Hypothalamus (tissue), 51 donors: ENCODE measurements around the gene DOK7.

Experiments used
- DNase-seq, 51 donors: peaks; one replicate each; lab custom pipeline; 2025; lab: John Stamatoyannopoulos, UW

Gene DOK7

DNA sequence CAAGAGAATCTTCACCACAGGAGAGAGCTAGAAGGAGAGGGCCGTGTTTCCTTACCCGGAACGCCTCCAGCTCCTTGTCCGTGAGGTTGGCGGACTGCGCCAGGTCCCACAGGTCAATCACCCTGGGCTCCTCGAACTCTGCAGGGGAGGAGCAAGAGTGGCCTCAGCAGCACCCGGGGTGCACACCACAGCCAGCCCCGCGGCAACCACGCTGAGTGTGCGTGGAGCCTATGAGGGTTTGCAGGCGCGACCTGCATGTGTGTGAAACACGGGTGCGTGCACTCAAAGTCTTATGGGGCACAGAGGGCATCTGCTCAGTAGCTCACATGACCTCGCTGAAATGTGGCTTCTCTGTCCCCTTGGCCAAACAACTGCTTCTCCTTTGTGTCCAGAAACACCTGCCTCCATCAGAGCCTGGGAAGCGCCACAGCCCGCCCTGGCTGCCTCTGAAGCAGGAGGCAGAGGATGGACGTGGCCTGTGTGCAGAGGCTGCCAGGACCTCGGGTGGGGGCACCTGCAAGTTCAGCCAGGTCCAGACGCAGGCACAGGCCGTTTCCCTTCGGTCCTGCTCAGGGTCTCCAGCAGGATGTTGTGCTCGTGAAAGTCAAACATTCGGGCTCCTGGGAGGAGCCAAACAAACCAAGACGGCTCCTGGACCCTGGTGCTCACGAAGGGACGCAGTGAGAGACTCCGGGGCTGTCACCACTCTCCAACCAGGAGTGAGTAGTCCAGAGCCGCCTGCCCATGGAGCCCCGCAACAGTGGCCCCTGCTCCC is 53.1 kb downstream of the DOK7 start:
- DNase-seq, result no peak

DNA sequence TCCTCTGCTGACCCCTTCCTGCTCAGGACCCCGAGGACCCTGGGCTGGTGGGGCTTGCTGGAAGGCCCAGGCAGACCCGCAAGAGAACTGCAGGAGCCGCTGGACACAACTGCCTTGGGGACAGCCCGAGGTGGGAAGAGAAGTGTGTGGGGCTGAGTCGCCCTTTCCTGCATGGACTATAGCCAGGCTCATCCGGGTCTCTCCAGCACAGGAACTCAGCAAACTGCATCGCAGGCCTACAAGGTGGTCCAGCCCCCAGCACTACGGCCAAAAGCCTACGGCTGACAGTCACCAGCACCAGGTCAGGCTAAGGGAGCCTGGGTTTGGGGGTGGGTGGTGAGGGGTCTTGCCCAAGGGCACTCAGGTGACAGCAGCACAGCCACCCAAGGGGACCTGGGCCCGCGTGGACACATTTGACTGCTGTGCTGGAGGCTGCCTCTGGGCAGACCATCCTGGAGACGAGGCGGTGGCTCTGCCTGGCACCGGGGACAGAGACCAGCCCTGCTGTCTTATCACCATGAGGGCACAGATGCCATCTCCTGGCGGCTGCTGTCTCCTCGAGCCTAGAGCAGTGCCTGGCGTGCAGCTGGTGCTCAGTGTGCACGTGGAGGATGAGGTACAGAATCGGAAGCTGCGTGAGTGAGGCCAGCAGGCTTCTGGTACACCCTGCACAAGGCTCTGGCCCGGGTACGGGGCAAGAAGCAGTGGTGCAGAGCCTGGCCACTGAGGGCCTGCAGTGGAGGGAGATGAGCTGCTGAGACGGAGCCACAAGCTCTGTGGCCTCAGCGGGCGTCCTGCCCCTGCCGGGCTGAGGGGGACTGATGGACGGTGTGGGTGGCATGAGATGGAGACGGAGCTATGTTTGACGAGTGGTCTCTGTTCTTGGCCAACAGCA is 54.0 kb downstream of the DOK7 start:
- DNase-seq, result no peak

DNA sequence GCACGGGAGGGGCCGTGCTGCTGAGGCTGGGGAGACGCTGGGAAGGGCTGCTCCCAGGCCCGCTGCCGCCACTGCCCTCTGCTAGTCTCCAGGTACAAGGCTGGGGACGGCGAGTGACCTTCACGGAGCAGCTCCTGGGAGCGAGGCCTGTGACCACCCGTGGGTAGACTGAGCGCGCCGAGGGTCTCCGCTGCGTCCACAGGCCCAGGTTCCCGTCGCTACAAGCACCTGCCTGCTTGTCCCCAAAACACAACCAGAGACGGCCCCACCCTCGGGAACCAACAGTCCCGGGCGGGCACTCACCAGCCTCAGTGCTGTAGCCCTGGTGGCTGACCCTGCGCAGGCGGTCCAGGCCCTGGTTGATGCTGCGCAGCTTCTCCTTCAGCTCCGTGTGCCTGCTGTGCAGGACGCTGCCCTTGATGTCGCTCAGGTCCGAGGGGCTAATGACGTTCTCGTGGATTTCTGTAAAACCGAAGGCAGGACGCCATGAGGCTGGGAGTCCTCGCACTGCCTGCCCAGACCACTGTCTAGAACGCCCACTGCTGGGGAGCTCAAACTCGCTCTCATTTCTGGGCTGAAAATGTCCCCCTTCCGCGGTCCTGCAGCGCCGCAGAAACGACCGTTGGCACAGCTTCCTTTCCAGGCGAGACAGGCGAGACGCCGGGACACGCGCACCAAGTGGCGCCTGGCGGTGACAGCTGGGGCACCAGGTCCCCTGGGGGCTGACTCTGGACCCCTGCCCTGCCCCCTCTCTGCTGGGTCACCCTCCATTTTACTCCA is 54.8 kb downstream of the DOK7 start:
- DNase-seq, result no peak

DNA sequence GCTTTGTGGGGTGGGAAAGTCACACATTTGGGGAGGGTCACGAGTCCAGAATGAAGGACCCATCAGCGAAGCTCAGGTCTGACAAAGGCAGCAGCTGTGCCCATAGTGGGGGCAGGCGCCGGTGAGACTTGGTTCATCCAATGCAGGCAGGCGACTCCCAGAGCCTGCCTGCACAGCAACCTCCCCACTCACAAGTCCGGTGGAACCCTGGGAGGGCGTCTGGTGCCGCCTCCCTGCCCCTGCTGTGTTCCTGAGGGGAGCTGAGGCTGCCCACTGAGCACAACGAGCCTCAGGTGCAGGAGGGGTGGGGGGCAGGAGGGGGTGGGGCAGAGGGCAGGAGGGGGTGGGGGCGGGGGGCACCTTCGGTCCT is 55.4 kb downstream of the DOK7 start:
- no peak for DNase-seq

DNA sequence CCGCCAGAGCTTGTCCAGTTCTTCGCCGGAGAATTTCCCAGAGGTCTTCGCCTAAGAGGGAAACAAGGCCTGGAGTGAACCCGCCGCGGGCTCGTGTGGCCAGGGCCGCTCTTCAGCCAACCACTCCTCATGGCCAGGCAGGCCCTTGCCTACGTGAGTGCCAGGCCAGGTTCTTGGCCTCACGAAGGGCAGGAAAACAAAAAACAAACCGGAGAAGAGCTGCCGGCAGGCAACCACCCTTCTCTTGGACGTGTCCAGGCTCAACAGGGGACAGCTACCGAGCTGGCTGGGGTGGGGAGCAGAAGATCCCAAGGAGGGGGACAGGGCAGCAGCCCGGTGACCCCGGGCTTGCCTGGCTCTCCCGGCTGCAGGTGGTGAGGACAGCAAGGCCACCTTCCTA is 55.8 kb downstream of the DOK7 start:
- no peak for DNase-seq

DNA sequence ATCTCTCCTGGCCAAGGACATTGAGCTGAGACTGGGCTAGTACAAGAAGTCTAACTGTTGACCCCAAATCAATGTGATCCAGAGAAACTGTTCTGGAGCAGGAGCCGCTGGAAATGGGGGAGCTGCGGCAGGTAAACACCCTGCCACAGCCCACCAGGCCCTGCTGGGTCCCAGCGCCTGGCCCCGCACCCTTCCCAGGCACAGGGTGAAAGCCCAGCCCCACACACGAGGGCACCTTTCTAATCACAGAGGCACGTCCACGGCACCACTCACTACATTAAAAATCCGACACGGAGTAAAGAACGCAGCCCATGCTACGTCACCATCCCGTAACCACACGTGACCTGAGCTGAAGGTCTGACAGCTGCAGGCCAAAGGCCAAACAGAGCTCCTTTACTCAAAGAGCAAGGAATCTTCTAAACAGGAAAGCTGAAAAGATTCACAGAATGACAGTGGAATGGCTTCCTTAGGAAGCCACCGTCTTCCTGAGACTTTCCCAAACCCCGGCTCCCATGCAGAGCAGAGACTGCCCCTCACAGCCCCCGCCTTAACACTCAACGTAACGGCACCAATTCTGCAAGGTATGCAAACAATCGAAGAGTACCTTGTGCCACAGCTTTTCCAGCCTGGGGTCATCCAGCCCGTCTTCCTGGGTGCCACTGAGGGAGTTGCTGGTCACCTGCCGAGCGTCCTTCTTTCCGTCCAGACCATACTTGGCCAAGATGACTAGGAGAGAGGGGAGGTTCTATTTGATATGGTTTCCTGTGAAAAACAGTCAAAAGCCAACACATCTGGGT is 56.6 kb downstream of the DOK7 start:
- no peak for DNase-seq

DNA sequence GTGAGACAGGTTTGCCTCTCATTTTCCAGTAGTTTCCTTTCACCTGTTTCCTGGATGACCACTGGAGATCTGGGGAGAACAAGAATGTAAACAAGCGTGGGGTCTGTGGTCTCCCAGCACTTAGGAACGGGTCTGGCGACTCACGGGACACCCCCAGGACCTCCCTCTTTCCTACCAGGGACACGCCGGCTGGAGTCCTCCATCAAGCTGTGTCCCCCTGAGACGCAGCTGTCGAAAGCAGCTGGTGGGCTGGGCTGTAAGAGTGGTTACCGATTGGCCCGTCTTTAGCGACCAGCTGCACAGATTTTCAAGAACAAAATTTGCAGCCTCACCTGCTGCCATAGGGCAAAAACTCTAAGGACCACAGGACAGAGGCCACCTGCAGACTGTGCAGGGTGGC is 57.2 kb downstream of the DOK7 start:
- no peak for DNase-seq

DNA sequence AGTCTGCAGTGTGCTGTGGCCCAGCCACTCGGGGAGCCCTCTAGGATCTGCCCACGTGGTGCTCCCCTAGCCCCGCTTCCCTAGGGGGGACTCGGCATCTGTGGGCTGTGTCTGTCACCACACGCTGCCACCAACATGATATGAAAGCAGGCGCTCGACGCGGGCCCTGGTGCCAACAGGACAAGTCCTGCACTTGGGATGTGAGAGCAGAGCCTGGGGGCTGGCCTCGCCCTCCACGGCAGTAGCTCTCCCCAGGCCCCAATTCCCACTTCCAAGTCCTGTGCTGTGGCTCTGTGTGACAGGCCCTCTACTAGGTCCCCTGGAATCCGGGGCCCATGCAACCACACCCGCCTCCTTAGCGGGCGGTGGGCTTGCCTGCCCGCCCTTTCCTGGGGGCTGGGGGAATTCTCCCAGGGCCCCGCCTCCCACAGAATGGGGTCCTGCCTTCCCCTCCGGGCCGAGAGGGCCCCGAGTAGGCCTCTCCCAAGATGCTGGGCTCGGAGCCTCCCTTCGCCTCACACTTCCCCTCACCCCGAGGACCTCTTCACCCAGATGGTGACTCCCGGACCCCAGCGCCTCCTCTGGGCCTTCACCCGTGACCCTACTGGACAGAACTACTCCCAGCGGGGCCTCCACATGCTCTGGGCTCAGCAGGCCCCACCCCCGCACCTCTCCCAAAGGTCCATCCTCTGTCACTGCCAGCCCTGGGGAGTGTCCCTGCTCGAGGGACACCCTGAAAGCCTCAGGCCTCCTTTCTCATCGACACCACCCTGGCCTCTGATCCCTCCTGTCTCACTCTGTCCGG is 57.9 kb downstream of the DOK7 start:
- no peak for DNase-seq

DNA sequence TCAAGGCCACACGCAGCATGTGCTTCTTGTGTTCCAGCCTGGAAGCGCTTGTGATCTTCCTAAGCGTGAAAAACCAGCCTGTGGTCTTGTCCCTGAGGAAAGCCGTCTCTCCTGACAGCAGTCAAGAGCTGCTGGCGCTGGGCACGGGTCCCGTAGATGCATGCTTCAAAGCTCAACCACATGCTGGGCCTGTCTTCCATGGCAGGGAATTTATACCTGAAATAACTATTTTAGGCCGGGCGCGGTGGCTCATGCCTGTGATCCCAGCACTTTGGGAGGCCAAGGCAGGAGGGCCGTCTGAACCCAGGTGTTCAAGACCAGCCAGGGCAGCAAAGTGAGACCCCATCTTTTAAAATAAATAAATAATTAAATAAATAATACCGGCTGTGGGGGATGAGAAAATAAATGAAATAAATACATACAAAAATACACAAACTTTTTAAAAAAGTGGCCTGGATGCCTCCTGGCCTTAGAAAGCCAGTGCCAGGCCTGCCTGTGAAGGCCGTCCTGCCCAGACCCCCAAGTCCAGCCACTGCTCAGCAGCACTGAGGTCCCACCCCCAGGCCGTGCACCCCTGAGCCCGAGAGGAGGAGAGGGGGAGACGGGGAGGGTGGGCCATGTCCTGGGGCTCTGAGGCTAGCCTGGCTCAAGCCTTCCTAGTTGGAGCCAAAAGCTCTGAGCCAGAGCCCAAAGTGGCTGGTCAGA is 58.7 kb downstream of the DOK7 start:
- no peak for DNase-seq

DNA sequence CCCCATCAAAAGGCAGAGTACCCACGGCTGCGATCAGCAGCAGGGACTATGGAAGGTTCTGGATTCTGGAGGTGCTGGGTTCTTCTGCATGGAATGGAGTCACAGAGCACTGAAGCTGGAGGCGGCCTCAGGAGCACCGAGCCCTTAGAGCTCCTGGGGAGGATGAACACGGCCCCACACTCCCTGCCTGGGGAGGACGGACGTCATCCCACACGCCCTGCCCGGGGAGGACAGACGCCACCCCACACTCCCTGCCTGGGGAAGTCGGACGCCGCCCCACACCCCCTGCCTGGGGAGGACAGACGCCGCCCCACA is 59.2 kb downstream of the DOK7 start:
- DNase-seq, result no peak

DNA sequence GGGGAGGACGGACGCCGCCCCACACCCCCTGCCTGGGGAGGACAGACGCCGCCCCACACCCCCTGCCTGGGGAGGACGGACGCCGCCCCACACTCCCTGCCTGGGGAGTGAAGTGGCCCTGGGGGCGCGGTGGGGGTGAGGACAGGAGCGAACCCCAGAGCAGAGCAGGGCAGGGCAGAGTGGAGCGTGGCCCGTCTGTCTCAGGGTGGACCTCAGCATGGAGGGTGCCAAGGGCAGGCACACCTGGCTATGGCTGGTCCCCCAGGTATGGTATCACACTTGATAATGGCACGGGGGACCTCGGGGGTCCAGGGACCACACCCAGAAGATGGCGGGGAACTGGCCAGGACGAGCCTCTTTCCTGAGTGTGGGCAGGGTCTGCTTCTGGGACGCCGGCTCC is 59.5 kb downstream of the DOK7 start:
- DNase-seq, result no peak

DNA sequence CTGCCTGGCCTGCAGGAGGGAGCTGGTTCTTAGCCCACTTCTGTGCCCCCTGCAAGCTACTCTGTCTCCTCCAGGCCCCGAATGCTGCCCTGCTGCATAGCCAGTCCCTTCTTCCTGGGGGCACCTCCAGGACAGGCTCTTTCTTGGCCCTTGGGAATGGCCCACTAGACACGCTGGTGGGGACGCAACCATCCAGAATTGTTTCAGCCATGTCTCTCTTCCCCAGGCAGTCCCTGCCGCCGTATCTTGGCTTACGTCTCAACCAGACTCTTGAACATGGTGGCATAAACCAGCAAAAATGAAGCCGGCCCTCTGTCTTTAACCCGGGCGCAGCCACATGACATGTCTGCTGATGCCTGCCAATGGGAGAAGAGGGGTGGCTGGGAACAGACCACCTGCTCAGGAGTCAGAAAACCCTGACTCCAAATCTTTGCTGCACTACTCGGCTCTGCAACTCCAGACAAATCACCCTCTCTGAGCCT is 60.1 kb downstream of the DOK7 start:
- no peak for DNase-seq

DNA sequence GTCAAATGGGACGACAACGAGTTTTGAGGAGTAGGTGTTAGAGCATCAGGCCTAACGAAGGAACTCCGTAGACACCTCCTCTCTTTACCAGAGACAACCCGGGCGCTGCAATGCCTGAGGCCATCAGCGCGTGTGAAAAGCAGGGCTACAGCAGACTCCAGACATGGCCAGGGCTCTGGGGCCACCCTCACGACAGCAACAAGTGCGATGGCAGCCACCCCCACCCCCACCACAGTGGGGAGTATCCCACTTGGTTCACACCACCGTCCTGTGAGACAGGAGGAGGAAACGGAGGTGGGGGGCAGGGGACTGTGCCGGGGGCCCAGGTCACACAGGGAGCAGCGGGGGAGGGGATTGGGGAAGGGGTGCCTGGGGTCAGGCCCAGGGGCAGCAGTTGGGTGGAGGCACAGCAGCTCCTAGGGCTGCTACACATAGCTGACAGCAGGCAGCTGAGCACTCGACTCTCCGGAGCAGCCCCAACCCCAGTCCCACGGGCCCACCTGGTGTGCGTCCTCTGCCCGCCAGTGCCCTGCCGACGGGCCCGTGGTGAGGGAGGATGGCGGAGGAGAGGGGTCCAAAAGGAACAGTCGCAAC is 60.6 kb downstream of the DOK7 start:
- no peak for DNase-seq

DNA sequence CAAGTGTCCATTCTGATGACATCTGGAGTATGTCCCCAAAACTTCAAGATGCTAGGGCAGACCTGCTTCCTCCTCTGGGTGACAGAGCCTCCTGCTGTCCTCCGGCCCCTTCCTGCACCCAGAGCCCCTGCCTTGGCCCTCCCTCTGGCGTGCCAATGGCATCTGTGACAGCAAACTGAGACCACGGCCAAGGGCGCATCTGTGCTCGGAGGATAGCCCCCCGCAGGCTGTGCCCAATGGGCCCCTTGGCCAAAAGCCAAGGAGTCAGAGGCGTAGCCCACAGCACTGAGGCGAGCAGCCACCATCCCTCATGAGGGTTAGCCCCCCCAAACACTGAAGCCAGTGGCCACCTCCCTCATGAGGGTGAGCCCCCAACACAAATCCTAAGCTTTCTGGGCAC is 61.2 kb downstream of the DOK7 start:
- DNase-seq, result no peak

DNA sequence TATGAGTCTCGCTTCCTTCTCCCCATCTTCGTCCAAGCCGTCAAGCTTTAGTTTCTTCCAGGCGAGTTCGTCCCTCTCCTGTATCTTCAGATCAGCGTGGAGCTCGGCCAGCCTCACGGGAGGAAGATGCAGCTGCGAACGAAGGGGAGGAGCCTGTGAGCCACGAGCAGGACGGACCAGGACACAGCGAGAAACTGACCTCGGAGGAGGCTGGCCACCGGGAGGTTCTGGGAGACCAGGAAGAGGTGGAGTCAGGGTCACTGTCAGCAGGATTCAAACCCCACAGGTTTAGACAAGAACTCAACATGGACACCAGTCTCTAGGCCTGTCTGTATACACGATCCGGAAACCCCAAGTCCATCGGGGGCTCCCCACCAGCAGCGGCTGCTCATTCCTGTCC is 61.8 kb downstream of the DOK7 start:
- no peak for DNase-seq

DNA sequence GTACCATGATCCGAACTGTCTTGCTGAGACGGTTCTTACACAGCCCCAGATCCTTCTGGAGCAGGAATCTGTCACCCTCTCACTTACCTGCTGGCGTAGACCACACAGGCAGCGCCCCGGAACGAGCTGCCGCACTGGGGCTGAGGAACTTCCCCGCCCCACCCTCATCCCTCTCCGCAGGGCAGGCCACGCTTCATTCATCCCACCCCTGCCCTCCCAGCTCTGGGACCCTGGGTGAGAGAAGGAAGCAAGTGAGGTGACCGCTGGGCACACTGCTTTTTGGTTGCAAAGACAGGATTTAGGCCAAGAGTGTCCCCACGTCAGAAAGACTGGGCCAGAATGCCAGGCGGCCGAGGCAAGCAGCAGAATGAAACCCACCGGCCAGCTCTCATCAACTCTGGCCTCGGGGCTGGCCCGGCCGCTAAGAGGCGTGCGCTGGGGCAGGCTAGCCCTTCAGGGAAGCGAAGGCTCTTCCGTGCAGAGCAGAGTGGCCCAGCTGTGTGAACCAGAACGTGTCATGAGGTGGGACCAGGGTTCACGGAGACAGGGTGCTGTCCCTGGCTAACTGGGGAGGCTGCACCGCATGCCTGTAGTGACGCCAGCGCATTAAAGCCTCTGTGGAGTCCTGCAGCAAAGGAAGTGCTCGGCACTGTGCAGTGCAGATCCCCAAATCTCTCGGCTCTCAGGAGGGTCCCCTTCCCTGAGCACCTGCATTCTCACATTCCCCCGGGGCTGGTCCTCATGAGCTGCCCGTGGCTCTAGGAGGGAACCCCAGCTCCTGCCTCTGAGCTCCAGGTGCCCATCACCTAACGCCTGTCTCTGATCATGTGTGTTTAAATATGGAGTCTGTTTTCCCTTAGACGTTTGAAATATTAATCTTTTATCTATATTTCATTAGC is 62.7 kb downstream of the DOK7 start:
- no peak for DNase-seq

DNA sequence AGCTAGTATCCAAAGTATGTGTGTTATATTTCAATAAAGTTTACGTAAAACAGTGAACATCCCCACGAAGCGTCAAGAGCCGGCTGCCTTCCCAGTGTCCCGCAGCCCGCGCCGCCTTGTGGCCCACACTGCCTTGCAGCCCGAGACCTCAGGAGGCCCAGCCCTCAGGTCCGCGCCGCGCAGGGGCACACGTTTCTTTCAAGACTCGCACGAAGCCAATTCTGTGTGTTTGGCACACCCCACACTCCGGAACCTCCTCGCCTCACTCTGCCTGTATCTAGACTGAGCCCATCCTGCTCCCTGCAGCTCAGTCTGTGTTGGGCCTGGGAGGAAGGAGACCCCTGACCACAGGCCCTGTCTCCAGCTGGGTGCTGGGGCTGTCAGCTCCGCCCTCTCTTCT is 63.4 kb downstream of the DOK7 start:
- DNase-seq, result no peak
